Stomach (tissue), 9 donors: ENCODE data around the gene ROBO1. TPM values are rescaled to one million over a fixed set of nuclear protein-coding genes. Genes with fewer than 3 reads are reported as not detected.

Source experiments
- DNase-seq, 2 donors: peaks; one replicate each; pipeline versions ENCODE4 v3.0.0 to v3.0.0-alpha.2; 2013 to 2019
- H3K27ac ChIP-seq, 5 donors: fragments of 200-600 bp in 4 of 5; sonication (generic) in 4 of 5; one replicate each; pipeline ENCODE4 v1.5.1; 2013 to 2019; ENCODE audit warnings: mild to moderate bottlenecking in 1 of 5, moderate library complexity in 1 of 5
- H3K27me3 ChIP-seq, 3 donors: fragments of 200-600 bp; sonication (generic); one replicate each; pipeline ENCODE4 v1.5.1; 2017 to 2019; ENCODE audit warnings: mixed run types in 1 of 3
- H3K36me3 ChIP-seq, 4 donors: fragments of 200-600 bp; sonication (generic); 1 replicate in 3 of 4; 2 replicates in 1 of 4; pipeline ENCODE4 v1.5.1; 2016 to 2019
- H3K4me1 ChIP-seq, 4 donors: fragments of 200-600 bp; sonication (generic); one replicate each; pipeline ENCODE4 v1.5.1; 2016 to 2019
- H3K4me3 ChIP-seq, 4 donors: fragments of 200-600 bp; sonication (generic) in 3 of 4; one replicate each; pipeline ENCODE4 v1.5.1; 2016 to 2019; ENCODE audit warnings: mild to moderate bottlenecking in 1 of 4
- H3K9me3 ChIP-seq, 4 donors: fragments of 200-600 bp; sonication (generic); one replicate each; pipeline ENCODE4 v1.5.1; 2016 to 2019
- EP300 ChIP-seq: sonication (generic); formaldehyde crosslinking; IDR thresholded peaks from one replicate; pipeline ENCODE4 v1.6.1; 2017; ENCODE audit warnings: antibody characterized with exemption
- POLR2A ChIP-seq, 4 donors: fragments of 450-650 bp; IDR thresholded peaks; one replicate each; pipeline ENCODE4 v1.6.1; 2016; ENCODE audit warnings: antibody characterized with exemption in 4 of 4, control low read depth in 2 of 4, mild to moderate bottlenecking in 1 of 4, moderate library complexity in 1 of 4
- POLR2AphosphoS5 ChIP-seq, 3 donors: sonication (generic); formaldehyde crosslinking; IDR thresholded peaks; one replicate each; pipeline ENCODE4 v1.6.1; 2016; ENCODE audit warnings: antibody characterized with exemption in 3 of 3
- WGBS, 5 donors: extraction: QIAGEN DNeasy Blood & Tissue Kit in 3 of 5; methylation state at CpG; one replicate each; pipeline versions ENCODE4 v1.1.5 to v1.1.7; 2013 to 2018; 5-methylcytosine and 5-hydroxymethylcytosine counted together
- intact Hi-C: fragments of 100-400 bp; cut with DNase I; formaldehyde crosslinking; loops from one replicate; pipeline ENCODE4 v1.15.1; 2023; ENCODE audit warnings: low total_unique reads
- polyA plus RNA-seq, 3 donors: library from polyadenylated mRNA; stranded (reverse); fragments of 200-250 nt; gene quantifications; one replicate each; pipeline ENCODE4 v1.2.3, GENCODE V29; 2013
- total RNA-seq, 5 donors: library from RNA; depleted of rRNA; stranded (reverse); fragments of >200 nt; gene quantifications; one replicate each; pipeline versions ENCODE4 v1.1.0 to v1.2.3, GENCODE V29; 2014 to 2016
- TF ChIP-seq, protein P1 (sequence below), 7 experiments: fragments of 450-650 bp in 4 of 7; fragments of 200-600 bp in 3 of 7; sonication (generic) in 3 of 7; IDR thresholded peaks; one replicate each; pipeline ENCODE4 v1.5.1; 2016 to 2019; ENCODE audit warnings: antibody characterized with exemption in 7 of 7, control low read depth in 2 of 7, mild to moderate bottlenecking in 1 of 7
- donor health status: healthy with polysubstance abuse.
- donor health status: Bipolar disorder and iron deficiency.
- donor health status: healthy.

ROBO1 gene
- total and polyA plus RNA-seq, 8 donors, result 2.0 to 174 (median 4.5) TPM

DNA sequence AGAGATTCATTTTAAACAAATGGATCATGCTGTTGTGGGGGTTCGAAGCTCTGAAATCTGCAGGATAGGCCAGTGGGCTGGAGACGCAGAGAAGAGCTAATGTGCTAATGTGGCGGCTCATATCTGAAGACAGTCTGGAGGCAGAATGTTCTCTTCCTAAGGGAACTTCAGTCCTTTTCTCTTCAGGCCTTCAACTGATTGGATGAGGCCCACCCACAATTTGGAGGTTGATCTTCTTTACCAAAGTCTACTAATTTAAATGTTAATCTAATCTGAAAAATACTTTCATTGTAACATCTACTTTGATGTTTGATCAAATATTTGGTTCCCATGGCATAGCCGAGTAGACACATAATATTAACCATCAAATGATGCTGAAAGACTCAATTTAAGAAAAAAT is 940.2 kb downstream of the ROBO1 start:
- WGBS, 5 donors, result 70 to 91% (median 84%) methylated on average over 4 of the region's 4 CpGs
- no peak overlapping the region for H3K4me3 ChIP-seq
- intact Hi-C loops, result no loop called here
- no peak for DNase-seq
- no peak overlapping the region for H3K27ac ChIP-seq
- no peaks in the 10 kb centered on the region for H3K36me3 ChIP-seq
- no peaks in the 10 kb centered on the region for H3K9me3 ChIP-seq
- no peaks in the 10 kb centered on the region for H3K4me1 ChIP-seq
- no peaks in the 10 kb centered on the region for H3K27me3 ChIP-seq
- TF ChIP-seq POLR2A (IDR thresholded peaks at IDR 0.05), result no peak
- TF ChIP-seq POLR2AphosphoS5 (IDR thresholded peaks at IDR 0.05), result no peak
- no peak for TF ChIP-seq EP300
- TF ChIP-seq, protein P1, sequence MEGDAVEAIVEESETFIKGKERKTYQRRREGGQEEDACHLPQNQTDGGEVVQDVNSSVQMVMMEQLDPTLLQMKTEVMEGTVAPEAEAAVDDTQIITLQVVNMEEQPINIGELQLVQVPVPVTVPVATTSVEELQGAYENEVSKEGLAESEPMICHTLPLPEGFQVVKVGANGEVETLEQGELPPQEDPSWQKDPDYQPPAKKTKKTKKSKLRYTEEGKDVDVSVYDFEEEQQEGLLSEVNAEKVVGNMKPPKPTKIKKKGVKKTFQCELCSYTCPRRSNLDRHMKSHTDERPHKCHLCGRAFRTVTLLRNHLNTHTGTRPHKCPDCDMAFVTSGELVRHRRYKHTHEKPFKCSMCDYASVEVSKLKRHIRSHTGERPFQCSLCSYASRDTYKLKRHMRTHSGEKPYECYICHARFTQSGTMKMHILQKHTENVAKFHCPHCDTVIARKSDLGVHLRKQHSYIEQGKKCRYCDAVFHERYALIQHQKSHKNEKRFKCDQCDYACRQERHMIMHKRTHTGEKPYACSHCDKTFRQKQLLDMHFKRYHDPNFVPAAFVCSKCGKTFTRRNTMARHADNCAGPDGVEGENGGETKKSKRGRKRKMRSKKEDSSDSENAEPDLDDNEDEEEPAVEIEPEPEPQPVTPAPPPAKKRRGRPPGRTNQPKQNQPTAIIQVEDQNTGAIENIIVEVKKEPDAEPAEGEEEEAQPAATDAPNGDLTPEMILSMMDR (IDR thresholded peaks at IDR 0.05), result no peak

DNA sequence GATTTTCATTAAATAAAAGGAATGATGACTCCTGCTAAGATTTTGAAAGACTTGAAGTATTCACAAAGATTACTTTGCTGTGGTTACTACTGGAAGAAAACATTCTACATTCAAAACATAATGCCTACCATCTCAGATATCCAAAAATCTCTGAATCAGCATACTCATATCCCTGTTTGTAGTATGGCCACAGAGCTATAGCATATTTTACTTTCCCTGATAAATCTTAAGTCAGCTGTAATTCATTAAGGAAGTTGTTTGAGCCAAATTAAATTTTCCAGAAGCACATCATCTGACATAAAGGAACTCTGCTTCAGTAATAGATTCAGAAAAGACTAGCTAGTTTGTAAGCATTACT is 942.0 kb downstream of the ROBO1 start:
- no peak overlapping the region for H3K4me3 ChIP-seq
- intact Hi-C loops, result no loop called here
- TF ChIP-seq POLR2AphosphoS5 (IDR thresholded peaks at IDR 0.05) (no peak), POLR2A (IDR thresholded peaks at IDR 0.05) (no peak), EP300 (no peak)
- TF ChIP-seq, protein P1 (IDR thresholded peaks at IDR 0.05), result no peak
- no peaks in the 10 kb centered on the region for H3K27me3 ChIP-seq
- DNase-seq, result no peak
- no peaks in the 10 kb centered on the region for H3K9me3 ChIP-seq
- H3K36me3 ChIP-seq, result no peaks in the 10 kb centered on the region
- no peaks in the 10 kb centered on the region for H3K4me1 ChIP-seq
- H3K27ac ChIP-seq, result no peak overlapping the region

DNA sequence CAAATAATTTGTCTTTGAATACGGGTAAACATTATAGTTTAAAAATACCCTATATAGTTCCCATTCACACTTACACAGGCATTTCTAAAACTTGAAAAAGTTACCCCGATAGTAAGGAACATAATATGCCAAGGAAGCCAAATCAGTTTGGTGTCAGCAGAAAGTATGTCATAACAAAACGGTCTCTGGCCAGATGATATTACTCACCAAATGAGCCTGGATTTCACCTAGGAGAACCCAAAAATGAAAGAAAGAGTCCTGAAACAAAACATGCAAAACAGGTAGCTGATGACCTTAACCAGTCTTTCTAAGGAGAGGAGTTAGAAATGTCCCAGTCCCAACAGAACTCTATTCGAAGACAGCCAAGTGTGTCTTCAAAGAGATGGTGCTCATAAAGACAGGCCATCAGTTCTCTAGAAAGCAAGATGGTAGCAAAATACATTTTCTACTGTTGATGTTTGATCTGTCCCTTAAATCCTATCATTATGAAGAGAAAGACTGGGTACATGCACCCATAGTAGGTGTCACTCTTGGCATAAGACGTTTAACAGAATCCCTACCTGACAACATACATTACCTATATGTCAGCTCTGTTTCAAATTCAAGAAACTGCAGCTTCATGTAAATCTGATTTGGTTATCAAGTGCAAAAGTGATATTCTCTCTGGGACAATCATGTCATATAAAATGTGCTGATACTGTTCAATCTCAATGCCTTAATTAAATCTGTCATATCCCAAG is 942.5 kb downstream of the ROBO1 start:
- Histone ChIP-seq H3K27ac (no peak overlapping the region), H3K4me1 (no peaks in the 10 kb centered on the region), H3K9me3 (no peaks in the 10 kb centered on the region), H3K36me3 (no peaks in the 10 kb centered on the region), H3K4me3 (no peak overlapping the region), H3K27me3 (no peaks in the 10 kb centered on the region)
- TF ChIP-seq EP300 (no peak), POLR2AphosphoS5 (IDR thresholded peaks at IDR 0.05) (no peak), POLR2A (IDR thresholded peaks at IDR 0.05) (no peak)
- TF ChIP-seq, protein P1 (IDR thresholded peaks at IDR 0.05), result no peak
- DNase-seq, result no peak
- intact Hi-C loops, result no loop called here
- 70 to 74% (median 71%) methylated on average over 5 of the region's 5 CpGs for WGBS, 5 donors

DNA sequence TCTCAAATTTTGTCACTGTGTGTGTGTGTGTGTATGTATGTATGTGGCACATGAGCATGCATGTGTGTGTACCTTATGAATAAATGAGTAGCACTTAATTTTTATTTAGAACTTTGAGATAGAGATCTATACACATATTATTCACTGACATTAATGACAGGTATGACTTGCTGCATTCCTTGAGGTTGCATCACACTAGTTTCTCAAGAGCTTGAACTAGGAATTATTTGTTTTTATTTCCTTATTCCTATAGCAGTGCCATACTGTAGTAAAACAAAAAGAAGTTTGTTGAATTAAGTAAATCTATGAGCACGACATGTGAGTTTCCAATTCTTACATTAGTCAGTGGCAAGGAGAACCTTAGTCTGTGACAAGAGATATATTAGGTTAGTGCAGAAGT is 943.9 kb downstream of the ROBO1 start:
- no peaks in the 10 kb centered on the region for H3K27me3 ChIP-seq
- no peaks in the 10 kb centered on the region for H3K4me1 ChIP-seq
- H3K4me3 ChIP-seq, result no peak overlapping the region
- no peaks in the 10 kb centered on the region for H3K9me3 ChIP-seq
- DNase-seq, result peak in 1 of 2 donors; percentile 35
- TF ChIP-seq, protein P1 (IDR thresholded peaks at IDR 0.05), result no peak
- TF ChIP-seq POLR2A (IDR thresholded peaks at IDR 0.05), result no peak
- no peak for TF ChIP-seq POLR2AphosphoS5 (IDR thresholded peaks at IDR 0.05)
- no peak for TF ChIP-seq EP300
- no peaks in the 10 kb centered on the region for H3K36me3 ChIP-seq
- intact Hi-C loops, result no loop called here
- WGBS, 5 donors, result 60 to 77% (median 72%) methylated on average over 1 of the region's 1 CpG
- no peak overlapping the region for H3K27ac ChIP-seq
